Heart left ventricle (tissue), 16 donors: ENCODE results near the gene WNT7A. TPM values are rescaled to one million over a fixed set of nuclear protein-coding genes. Genes with fewer than 3 reads are reported as not detected.

Experiments
- ATAC-seq, 4 donors: fragments of 200-7000 bp; cut with Tn5 transposase; one replicate each; pipeline ENCODE4 v1.9.1; 2020 to 2022; ENCODE audit warnings: moderate library complexity in 4 of 4, mild to moderate bottlenecking in 3 of 4, moderate number of reproducible peaks in 1 of 4
- DNase-seq, 5 donors: peaks; one replicate each; pipeline ENCODE4 v3.0.0-alpha.2; 2020
- H3K27ac ChIP-seq, 12 donors: fragments of 200-600 bp; sonication (generic) in 4 of 12; one replicate each; pipeline versions ENCODE4 v1.5.0 to v1.8.0; 2016 to 2022; ENCODE audit warnings: mild to moderate bottlenecking in 2 of 12
- H3K27me3 ChIP-seq, 9 donors: fragments of 200-600 bp; sonication (generic) in 2 of 9; one replicate each; pipeline versions ENCODE4 v1.5.1 to v1.8.0; 2016 to 2022; ENCODE audit warnings: mild to moderate bottlenecking in 3 of 9
- H3K36me3 ChIP-seq, 9 donors: fragments of 200-600 bp; sonication (generic) in 2 of 9; one replicate each; pipeline versions ENCODE4 v1.5.0 to v1.8.0; 2018 to 2022; ENCODE audit warnings: mild to moderate bottlenecking in 2 of 9
- H3K4me1 ChIP-seq, 12 donors: fragments of 200-600 bp; sonication (generic) in 4 of 12; one replicate each; pipeline versions ENCODE4 v1.5.0 to v1.8.0; 2016 to 2022; ENCODE audit warnings: mild to moderate bottlenecking in 3 of 12
- H3K4me3 ChIP-seq, 12 donors: fragments of 200-600 bp; sonication (generic) in 4 of 12; one replicate each; pipeline versions ENCODE4 v1.5.0 to v1.8.0; 2017 to 2022; ENCODE audit warnings: mild to moderate bottlenecking in 9 of 12, moderate library complexity in 4 of 12
- H3K9me3 ChIP-seq, 12 donors: fragments of 200-600 bp; sonication (generic) in 4 of 12; one replicate each; pipeline versions ENCODE4 v1.5.0 to v1.8.0; 2016 to 2022; ENCODE audit warnings: mild to moderate bottlenecking in 1 of 12
- POLR2A ChIP-seq, 2 donors: fragments of 450-650 bp; IDR thresholded peaks; one replicate each; pipeline ENCODE4 v1.6.1; 2017; ENCODE audit warnings: antibody characterized with exemption in 2 of 2, mild to moderate bottlenecking in 2 of 2, moderate library complexity in 2 of 2
- WGBS, 4 donors: extraction: QIAGEN DNeasy Blood & Tissue Kit in 2 of 4; methylation state at CpG; one replicate each; pipeline versions ENCODE4 v1.1.5 to v1.1.7; 2013 to 2018; 5-methylcytosine and 5-hydroxymethylcytosine counted together
- intact Hi-C, 10 donors: fragments of 100-400 bp; cut with DNase I; formaldehyde crosslinking; loops; one replicate each; pipeline versions ENCODE4 v1.11.1 to v1.14.2; 2022
- polyA plus RNA-seq, 2 donors: library from polyadenylated mRNA; stranded (reverse); fragments of 200-250 nt; gene quantifications; one replicate each; pipeline ENCODE4 v1.2.3, GENCODE V29; 2013
- total RNA-seq, 9 donors: library from RNA; depleted of rRNA in 2 of 9; stranded (reverse); fragments of >200 nt in 2 of 9; fragmentation: NEBNext Ultra II Directional in 3 of 9; extraction: Animal tissue kit (Norgen Biotek cat#: 25700) in 3 of 9; gene quantifications; one replicate each; pipeline versions ENCODE4 v1.1.0 to v1.2.4, GENCODE V29; 2016 to 2023
- TF ChIP-seq, protein P1 (sequence below), 12 donors: fragments of 200-600 bp; sonication (generic) in 4 of 12; IDR thresholded peaks; one replicate each; pipeline versions ENCODE4 v1.5.0 to v1.8.0; 2018 to 2022; ENCODE audit warnings: antibody characterized with exemption in 12 of 12, mild to moderate bottlenecking in 5 of 12
- donor health status: ischemic (EF 13 %, LVEDD 7.1; RV severe dilation, severe dysfunction).
- donor health status: healthy with polysubstance abuse.
- donor health status: DM: no; HTN: yes; CAD: no.
- donor health status: DM: no; HTN: no; CAD: no.
- donor health status: ischemic (EF 25% LVEDD 6.9; RV normal size, moderate dysfunction).
- donor health status: ischemic (EF 25% LVEDD 5.7; RV mildly dilated, moderate dysfunction).
- donor health status: healthy.
- donor health status: DM: yes; HTN: yes; CAD: no.
- donor health status: ischemic (EF 35%, LVEDD 5.7; RV mildly dilated, moderate dysfunction).
- donor health status: nonischemic (EF 11% LVEDD 7.7; RV severe dilation, severe dysfunction).
- donor health status: DM: yes; HTN: yes; CAD: no.
- donor health status: PGD.
- donor health status: ischemic (EF 29% LVEDD 5.4; RV normal size, mild dysfunction).
- donor health status: nonischemic (EF 23%, LVEDD 6.1; RV moderate dilation, normal function).

The WNT7A gene
- total and polyA plus RNA-seq, 11 donors: not detected

DNA sequence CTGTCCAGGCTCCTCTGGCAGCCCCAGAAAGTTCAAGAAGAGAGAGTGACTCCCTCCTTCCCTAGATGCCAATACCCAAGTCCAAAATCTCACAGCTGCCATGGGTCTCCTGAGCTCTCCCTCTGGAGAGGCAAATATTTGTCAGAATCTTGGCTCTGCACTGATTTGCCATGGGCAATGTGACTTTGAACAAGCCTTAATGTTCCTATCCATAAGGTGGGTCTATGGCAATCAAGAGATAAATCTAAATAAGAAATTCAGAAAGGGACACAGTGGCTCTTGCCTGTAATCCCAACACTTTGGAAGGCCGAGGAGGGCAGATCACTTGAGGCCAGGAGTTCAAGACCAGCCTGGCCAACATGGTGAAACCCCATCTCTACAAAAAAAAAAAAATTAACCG is 12.4 kb upstream of the WNT7A start:
- Histone ChIP-seq H3K4me1 (peaks cover 0 to 30% (median 12%) of the 10 kb centered on the region in 12 donors), H3K27me3 (no peaks in the 10 kb centered on the region), H3K4me3 (no peak overlapping the region), H3K36me3 (no peaks in the 10 kb centered on the region), H3K27ac (no peak overlapping the region), H3K9me3 (no peaks in the 10 kb centered on the region)
- no peak for ATAC-seq
- DNase-seq: no peak
- WGBS, 4 donors: 90 to 98% (median 97%) methylated on average over 2 of the region's 2 CpGs
- intact Hi-C loops: loop anchor here in 7 of 10 donors (10.0 kb wide), 6 partner anchors 222 to 572 kb away; partner anchors contain the start of genes CHCHD4 (in 2 of the 7), LSM3 (in 2 of the 7), TMEM43 (in 2 of the 7) and XPC (in 2 of the 7)
- TF ChIP-seq POLR2A (IDR thresholded peaks at IDR 0.05): no peak
- TF ChIP-seq, protein P1, sequence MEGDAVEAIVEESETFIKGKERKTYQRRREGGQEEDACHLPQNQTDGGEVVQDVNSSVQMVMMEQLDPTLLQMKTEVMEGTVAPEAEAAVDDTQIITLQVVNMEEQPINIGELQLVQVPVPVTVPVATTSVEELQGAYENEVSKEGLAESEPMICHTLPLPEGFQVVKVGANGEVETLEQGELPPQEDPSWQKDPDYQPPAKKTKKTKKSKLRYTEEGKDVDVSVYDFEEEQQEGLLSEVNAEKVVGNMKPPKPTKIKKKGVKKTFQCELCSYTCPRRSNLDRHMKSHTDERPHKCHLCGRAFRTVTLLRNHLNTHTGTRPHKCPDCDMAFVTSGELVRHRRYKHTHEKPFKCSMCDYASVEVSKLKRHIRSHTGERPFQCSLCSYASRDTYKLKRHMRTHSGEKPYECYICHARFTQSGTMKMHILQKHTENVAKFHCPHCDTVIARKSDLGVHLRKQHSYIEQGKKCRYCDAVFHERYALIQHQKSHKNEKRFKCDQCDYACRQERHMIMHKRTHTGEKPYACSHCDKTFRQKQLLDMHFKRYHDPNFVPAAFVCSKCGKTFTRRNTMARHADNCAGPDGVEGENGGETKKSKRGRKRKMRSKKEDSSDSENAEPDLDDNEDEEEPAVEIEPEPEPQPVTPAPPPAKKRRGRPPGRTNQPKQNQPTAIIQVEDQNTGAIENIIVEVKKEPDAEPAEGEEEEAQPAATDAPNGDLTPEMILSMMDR (IDR thresholded peaks at IDR 0.05): no peak

DNA sequence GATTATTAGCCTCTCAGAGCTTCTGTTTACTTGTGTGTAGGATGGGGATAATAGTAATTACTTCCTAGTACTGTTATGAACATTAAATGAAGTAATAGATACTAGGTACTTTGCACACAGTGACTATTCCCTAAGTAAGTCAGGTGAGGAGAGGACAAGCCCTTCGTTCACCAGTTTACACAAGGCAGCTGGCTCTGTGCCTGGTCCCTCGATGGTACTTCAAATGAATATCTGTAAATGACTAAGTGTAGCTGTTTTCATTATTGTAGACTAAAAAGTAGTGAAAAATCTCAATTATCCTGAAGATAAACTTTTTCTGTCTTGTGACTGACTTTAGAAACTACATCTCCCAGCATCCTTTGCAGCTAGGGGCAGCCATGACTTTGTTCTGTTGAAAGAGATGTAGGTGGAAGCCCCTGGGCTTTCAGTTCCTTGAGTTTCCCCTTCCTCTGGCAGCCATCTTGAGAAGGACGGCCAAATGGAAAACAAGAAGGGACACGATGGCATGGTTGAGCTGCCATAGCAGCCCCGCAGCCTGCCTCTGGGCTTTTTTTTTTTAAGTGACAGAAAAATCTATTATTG is 11.7 kb upstream of the WNT7A start:
- no peak overlapping the region for H3K4me3 ChIP-seq
- intact Hi-C loops: loop anchor here in 7 of 10 donors (10.0 kb wide), 6 partner anchors 223 to 573 kb away; partner anchors contain the start of genes CHCHD4 (in 2 of the 7), LSM3 (in 2 of the 7), TMEM43 (in 2 of the 7) and XPC (in 2 of the 7)
- H3K36me3 ChIP-seq: no peaks in the 10 kb centered on the region
- TF ChIP-seq POLR2A (IDR thresholded peaks at IDR 0.05): no peak
- TF ChIP-seq, protein P1 (IDR thresholded peaks at IDR 0.05): no peak
- H3K27me3 ChIP-seq: peaks cover 0 to 2% (median 0%) of the 10 kb centered on the region in 9 donors
- no peak for ATAC-seq
- no peaks in the 10 kb centered on the region for H3K9me3 ChIP-seq
- WGBS, 4 donors: 71 to 80% (median 78%) methylated on average over 5 of the region's 5 CpGs
- DNase-seq: no peak
- H3K4me1 ChIP-seq: peaks cover 0 to 27% (median 9%) of the 10 kb centered on the region in 12 donors
- no peak overlapping the region for H3K27ac ChIP-seq

DNA sequence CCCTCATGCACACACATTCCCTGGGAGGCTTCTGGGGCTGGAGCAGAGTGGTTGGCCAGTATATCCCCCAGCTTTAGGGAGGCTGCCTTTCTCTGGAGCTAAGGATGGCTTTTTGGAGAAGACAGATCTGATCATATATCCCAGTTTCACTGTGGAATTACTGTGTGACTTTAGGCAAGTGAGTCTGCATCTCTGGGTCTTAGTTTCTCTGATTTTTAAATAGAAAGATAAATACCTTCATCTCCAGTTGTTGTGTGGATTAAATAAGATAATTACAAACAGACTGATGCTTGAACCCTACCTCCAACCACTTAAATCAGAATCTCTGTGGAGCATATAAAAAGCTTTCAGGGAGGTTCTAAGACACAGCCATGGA is 11.1 kb upstream of the WNT7A start:
- peaks cover 0 to 7% (median 0%) of the 10 kb centered on the region in 9 donors for H3K27me3 ChIP-seq
- H3K9me3 ChIP-seq: no peaks in the 10 kb centered on the region
- peaks cover 0 to 21% (median 4%) of the 10 kb centered on the region in 12 donors for H3K4me1 ChIP-seq
- no peak overlapping the region for H3K27ac ChIP-seq
- DNase-seq (no peak), ATAC-seq (no peak)
- H3K4me3 ChIP-seq: no peak overlapping the region
- intact Hi-C loops: loop anchor here in 7 of 10 donors (10.0 kb wide), 6 partner anchors 224 to 574 kb away; partner anchors contain the start of genes CHCHD4 (in 2 of the 7), LSM3 (in 2 of the 7), TMEM43 (in 2 of the 7) and XPC (in 2 of the 7)
- H3K36me3 ChIP-seq: no peaks in the 10 kb centered on the region
- TF ChIP-seq POLR2A (IDR thresholded peaks at IDR 0.05): no peak

DNA sequence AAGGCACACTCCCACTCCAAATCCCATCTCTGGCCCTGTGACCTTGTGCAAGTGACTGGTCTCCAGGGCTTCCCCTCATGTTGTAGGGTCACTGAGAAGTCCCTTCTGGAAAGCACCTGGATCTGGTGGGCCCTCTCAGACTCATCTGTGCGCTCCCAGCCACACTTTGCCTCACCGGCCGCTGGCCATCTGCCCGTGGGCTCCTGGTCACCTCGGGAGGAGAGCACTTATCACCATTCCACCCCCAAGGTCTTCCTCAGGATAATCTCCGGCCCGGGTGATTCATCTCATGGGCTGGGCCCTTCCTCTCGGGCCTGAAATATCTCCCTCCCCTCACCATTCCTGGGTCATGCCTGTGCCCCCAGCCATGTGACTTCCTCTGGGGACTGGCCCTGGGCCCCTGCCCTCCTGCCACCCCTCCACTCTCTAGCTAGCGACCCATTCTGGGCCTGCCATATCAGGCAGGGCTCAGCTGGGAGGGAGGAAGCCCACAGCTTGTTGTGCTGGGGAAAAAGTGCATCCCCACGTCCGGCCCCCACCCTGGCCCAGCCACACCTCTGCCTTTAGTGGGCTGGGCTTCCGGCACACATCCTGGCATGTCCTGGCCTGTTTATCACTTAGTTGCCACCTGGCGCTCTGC is 10.6 kb upstream of the WNT7A start:
- DNase-seq (peak in 1 of 5 donors; percentile 46), ATAC-seq (peak in 1 of 4 donors; percentile 8)
- Histone ChIP-seq H3K9me3 (no peaks in the 10 kb centered on the region), H3K27ac (no peak overlapping the region), H3K4me3 (no peak overlapping the region), H3K4me1 (peaks cover 0 to 17% (median 2%) of the 10 kb centered on the region in 12 donors), H3K27me3 (peaks cover 0 to 10% (median 2%) of the 10 kb centered on the region in 9 donors), H3K36me3 (no peaks in the 10 kb centered on the region)
- 36 to 42% (median 38%) methylated on average over 9 to 13 of the region's 13 CpGs for WGBS, 4 donors
- intact Hi-C loops: loop anchor here in 7 of 10 donors (10.0 kb wide), 6 partner anchors 224 to 574 kb away; partner anchors contain the start of genes CHCHD4 (in 2 of the 7), LSM3 (in 2 of the 7), TMEM43 (in 2 of the 7) and XPC (in 2 of the 7)
- TF ChIP-seq, protein P1 (IDR thresholded peaks at IDR 0.05): no peak
- no peak for TF ChIP-seq POLR2A (IDR thresholded peaks at IDR 0.05)
